GM12874 (cell line): ENCODE results near the gene PSMF1.

Source experiments
- CTCF ChIP-seq: IDR thresholded peaks from 2 replicates; pipeline ENCODE4 v1.5.1; 2011; ENCODE audit warnings: low read depth, mild to moderate bottlenecking, control low read depth, low read length, moderate library complexity; ENCODE audit not compliant: insufficient read depth

The PSMF1 gene

DNA sequence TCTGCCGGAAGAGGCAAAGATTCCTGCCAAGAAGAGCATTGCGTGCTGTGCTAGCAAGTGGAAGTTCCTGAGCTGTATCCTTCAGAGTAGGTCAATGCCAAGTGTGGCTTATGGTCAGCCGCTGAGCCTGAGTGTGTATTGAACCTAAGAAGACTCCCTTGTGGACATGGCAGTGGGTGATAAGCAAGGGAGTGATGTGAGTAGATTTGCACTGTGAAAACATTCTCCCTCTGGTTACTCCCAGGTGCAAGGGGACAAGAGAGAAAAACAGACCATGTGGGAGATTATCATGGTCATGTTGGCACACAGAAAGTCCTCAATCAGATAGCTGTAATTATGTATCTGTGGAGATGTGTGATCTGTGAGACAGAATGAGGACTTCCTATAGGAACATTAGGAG lies 72.4 kb downstream of the PSMF1 start:
- TF ChIP-seq CTCF, result no peak

- TF ChIP-seq CTCF, result no peak
These were observed 72.9 kb downstream of the PSMF1 start for GRCh38 chr20:1191299-1191698.

DNA sequence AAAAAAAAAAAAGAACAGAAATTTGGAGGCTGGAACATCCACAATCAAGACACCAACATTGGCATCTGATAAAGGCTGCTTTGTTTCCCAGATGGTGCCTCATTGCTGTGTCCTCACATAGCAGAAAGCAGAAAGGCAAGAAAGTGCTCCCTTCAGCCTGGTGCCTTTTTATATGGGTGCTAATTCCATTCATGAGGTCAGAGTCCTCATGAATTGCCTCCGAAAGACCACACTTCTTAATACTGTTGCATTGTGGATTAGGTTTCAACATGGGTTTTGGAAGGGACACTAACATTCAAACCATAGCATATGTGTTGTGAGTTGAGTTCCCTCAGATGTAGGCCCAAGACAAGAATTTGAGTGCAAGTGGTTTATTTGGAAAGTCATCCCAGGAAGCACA lies 76.8 kb downstream of the PSMF1 start:
- no peak for TF ChIP-seq CTCF

- TF ChIP-seq CTCF, result no peak
These were observed 78.2 kb downstream of the PSMF1 start for GRCh38 chr20:1196634-1197033.

DNA sequence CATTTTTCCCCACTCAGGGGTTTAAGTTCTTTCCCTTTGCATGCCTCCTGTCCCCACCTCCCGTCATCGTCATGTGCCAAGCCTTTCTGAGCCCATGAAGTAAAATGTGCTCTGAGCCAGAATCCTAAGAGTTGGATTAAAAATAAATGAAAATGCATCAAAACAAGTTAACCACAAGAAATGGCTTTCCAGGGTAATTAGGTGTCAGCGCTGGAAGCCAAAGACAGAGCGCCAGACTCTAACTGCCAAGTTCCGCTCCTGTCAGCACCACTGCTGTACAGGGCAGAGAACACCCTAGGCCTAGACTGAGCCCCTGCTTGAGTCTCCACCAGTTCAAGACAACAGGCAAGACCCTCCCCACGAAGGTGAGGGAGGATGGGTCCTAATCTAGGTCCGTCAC lies 79.4 kb downstream of the PSMF1 start:
- TF ChIP-seq CTCF, result no peak

DNA sequence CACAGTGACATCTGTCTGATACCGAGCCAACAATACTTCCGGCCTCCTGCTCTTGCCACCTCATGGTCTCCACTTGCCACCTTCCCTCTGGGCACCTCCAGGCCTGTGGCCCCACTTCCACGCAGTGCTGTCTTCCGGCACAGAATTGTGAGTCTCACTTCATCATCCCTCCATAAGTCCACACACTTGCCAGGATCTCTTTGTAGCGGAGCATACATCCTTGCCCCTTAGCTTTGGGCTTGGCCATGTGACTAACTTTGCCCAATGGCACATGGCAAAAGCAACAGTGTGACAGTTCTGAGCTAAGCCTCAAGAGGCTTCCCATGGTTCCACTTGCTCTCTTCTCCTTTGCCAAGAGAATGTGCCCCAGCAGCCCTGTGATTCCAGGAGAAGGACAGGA lies 80.3 kb downstream of the PSMF1 start:
- TF ChIP-seq CTCF, result no peak

GRCh38 chr20:1199212-1199873 lies 80.9 kb downstream of the PSMF1 start:
- no peak for TF ChIP-seq CTCF

- TF ChIP-seq CTCF, result no peak
These were observed 81.6 kb downstream of the PSMF1 start for GRCh38 chr20:1199964-1200363.
